GM12872 (cell line): ENCODE data around the gene PRPS1L1.

Source experiments
- CTCF ChIP-seq: IDR thresholded peaks from 3 replicates; pipeline ENCODE4 v1.5.1; 2011; ENCODE audit warnings: low read depth, mild to moderate bottlenecking, low read length, moderate library complexity; ENCODE audit not compliant: insufficient read depth

Gene PRPS1L1

DNA sequence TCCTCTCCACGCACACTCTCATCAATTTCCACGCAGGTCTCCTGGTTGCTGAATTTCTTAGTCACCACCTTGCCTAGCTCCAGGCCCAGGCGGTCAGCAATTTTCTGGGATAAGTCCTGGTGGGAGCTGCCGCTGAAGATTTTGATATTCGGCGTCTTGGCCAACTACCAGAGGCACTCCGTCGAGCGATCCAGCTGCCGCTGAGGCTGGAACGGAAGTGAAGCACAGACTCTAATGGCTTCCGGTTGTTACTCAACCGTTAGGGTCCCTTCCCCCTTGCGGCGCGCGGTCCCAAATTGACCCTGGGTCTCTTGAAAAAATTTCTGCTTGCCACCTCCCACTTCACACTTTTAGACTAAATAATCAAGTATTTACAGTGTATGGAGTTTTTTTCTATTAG lies at the start of gene PRPS1L1:
TSS of gene PRPS1L1 (minus strand) at position 219 of the 400 bp plus-strand sequence.
- no peak for TF ChIP-seq CTCF

DNA sequence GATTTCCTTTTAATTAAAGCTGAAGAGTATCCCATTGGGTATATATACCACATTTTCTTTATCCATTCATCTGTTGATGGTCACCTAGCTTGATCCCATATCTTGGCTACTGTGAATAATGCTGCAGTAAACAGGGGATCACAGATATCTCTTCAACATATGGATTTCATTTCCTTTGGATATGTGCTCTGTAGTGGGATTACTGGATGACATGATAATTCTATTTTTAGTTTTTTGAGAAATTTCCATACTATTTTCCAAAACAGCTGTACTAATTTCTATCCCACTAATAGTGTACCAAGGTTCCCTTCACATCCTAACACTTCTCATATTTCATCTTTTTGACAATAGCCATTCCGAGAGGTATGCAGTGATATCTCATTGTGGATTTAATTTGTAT lies 48.8 kb upstream of the PRPS1L1 start:
- no peak for TF ChIP-seq CTCF

DNA sequence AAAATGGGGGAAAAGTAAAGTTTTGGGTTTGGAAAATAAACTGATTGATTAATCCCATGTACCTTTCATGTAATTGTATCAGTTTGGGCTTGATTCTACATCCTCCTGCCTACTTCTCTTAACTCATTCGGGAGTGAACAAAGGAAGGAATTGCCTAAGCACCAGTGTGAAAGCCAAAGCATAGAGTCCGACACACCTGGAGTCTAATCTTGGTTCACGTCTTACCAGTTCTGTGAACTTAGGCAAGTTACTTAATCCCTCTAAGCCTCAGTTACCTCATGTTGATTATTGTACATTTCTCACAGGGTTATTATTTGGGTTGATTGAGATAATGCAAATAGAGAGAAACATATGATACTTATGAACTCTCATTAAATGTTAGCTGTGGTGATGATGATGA lies 41.1 kb upstream of the PRPS1L1 start:
- TF ChIP-seq CTCF, result no peak

- TF ChIP-seq CTCF, result peak; percentile 82
Observed at GRCh38 chr7:18064242-18064838, 36.7 kb upstream of the PRPS1L1 start.

- no peak for TF ChIP-seq CTCF
Observed at GRCh38 chr7:18063149-18063901, 35.7 kb upstream of the PRPS1L1 start.

DNA sequence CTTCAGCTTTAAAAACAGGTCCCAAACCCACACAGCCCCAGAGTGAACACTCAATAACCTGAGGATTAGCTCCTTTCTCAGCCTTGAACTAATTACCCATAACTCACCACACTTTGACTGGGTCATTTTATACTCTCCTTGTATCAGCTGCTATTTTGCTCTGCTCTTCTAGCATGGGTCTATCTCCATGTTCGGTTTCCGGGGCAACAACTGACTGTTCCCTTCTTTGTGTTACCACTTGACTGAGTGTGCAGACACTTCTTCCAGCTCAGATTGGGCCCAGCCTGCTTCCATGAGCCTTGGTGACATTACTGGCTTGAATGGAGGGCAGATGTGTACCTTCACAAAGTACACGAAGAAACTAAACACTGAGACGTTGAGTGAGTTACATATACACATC lies 31.5 kb upstream of the PRPS1L1 start:
- TF ChIP-seq CTCF, result no peak

GRCh38 chr7:18053941-18054340 lies 26.3 kb upstream of the PRPS1L1 start:
- TF ChIP-seq CTCF, result no peak
